8988T (cell line): ENCODE data around the gene MYO7B.

Experiments used
- DNase-seq: peaks from one replicate; pipeline ENCODE4 v3.0.0; 2011

MYO7B gene

DNA sequence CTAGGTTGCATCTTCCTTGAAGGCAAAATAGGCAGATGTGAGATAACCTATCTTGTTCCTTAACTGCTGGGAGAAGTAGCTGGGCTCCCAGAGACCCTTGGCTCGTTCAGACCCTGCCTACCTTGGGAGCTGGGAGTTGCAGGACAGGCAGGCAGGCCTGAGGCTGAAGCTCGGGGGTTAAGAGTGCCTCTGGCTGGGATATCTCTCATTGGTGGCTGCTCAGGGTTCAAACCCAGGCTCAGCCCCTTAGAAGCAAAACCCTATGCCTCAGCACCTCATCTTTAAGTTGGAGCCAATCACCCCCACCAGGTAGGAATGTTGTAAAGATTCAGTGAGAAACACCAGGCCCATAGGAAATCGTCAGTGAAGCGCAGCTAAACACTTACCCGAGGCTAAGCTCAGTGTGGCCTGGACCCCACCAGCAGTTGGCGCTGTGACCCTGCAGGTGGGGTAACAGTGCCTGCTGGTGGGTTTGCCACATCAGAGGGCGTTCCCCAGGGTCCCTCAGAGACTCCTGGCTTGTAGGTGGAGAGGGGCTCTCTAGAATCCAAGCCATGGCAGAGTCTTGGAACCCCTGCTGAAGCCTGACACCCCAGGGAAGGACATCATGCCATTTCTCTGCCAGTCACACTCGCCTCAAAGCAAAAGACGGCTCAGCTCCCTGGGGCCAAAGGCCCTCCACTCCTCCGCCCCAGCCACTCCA, 55.9 kb downstream of the MYO7B start:
- DNase-seq = peak; percentile 92

GRCh38 chr2:127592761-127593227, 57.3 kb downstream of the MYO7B start:
- no peak for DNase-seq

DNA sequence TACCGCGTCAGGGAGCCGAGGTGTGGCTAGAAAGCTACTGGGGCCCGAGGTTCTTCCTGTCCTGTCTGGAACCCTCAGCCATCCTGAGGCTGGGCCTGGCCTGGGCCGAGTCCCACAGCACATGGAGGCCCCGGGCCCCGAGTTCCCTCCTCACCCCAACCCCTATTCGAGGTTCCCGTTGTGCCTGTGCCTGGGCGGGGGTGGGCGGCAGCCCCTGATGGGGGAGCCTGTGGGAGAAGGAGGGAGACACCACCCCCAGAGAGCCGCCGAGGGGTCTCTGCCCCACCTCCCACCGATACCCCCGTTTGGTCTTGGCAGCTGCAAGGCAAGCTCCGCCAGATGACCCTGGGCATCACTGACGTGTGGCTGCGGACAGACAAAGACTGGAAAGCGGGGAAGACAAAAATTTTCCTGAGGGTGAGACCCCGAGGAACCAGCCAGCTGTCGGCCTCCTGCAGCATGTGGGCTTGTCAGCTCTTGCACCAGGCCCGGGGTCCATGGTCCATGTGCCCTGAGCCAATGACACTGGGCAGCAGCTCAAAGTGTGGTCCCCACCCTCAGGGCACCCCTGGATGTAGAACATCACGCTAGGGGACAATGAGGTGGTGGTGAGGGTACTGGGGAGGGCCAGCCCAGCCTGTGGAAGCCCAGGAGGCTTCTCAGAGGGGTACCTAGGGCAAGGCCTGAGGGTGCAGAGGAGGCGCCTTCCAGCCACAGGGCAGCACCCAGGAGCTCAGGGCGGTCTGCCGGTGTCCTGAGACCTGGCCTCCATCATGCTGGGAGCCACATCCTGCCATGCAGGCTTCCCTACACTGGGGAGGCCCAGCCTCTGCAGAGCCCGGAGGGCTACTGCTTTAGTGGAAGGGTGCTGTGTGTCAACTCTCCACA, 58.0 kb downstream of the MYO7B start:
- DNase-seq = no peak

- no peak for DNase-seq
These were observed 58.7 kb downstream of the MYO7B start for GRCh38 chr2:127594116-127594591.

GRCh38 chr2:127596311-127597045, 61.0 kb downstream of the MYO7B start:
- DNase-seq = no peak

GRCh38 chr2:127597046-127597983, 61.8 kb downstream of the MYO7B start:
- DNase-seq = no peak

DNA sequence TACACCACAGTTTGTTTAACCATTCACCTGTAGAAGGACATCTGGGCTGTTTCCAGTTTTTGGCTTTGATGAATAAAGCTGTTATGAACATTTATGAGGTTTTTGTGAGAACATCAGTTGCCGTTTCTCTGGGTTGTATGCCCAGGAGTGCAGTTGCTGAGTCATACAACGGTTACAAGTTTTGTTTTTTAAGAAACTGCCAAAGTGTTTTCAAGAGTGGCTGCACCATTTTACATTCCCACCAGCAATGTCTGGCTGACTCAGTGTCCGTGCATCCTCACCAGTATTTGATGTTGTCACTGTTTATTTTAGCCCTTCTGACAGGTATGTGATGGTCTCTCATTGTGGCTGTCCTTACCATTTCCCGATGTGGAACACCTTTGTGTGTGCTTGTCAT, 62.5 kb downstream of the MYO7B start:
- no peak for DNase-seq

DNA sequence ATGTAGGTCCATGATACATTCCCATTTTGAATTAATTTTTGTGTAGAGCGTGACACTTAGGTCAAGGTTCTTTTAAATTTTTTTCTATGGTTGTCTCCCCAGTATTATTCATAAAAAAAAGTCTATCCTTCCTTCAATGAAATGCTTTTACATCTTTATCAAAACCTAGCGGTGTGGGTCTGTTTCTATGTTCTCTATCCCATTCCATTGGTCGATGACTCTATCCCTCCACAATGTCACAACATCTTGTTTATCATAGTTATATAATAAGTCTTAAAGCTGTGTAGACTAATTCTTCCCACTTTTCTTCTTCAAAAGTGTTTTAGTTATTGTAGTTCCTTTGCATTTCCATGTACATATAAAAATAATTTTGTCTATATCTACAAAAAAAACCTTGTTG, 63.2 kb downstream of the MYO7B start:
- no peak for DNase-seq

GRCh38 chr2:127599211-127599610, 63.7 kb downstream of the MYO7B start:
- DNase-seq = no peak

DNA sequence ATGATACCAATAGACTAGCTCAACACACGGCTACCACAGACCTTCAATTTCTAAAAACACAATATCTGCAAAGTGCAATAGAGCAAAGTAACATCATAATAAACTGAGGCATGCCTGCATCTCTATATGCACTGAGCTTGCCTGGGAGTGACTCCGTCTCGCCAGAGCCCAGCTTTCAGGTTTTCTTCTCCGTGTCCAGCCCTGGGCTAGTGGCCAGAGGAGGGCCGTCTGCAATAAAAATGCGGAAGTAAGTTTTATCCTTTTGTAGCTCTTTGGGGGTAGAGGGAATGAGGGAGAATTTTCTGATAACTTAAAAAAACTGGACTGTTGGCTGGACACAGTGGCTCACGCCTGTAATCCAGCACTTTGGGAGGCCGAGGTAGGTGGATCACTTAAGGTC, 69.5 kb downstream of the MYO7B start:
- no peak for DNase-seq

GRCh38 chr2:127605691-127606263, 70.3 kb downstream of the MYO7B start:
- DNase-seq = no peak

- DNase-seq = no peak
These were observed 71.3 kb downstream of the MYO7B start for GRCh38 chr2:127606625-127607398.

DNA sequence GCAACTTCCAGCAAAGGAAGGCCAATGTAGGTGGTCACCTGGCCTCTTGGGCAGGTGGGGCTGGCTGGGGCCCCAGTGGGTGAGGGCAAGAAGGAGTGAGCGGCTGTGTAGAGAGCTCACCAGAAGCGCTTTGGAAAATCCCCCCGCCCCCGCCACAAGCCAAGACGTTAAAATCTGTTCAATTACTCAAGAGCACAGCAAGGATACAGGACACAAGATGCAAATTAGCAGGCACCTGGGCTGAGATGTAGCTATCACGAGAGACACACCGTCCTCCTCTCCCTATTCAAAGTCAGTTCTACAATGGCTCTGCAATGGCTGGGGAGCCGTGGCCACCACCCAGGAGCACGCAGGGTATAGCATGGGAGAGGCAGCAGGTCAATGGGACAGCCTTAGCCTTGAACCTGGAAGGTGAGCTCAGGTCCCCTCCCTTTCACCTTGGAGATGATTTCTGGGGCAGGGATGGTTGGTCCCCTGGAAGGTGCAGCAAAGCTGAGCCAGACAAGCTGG, 72.0 kb downstream of the MYO7B start:
- DNase-seq = no peak

GRCh38 chr2:127608061-127609030, 72.9 kb downstream of the MYO7B start:
- no peak for DNase-seq

DNA sequence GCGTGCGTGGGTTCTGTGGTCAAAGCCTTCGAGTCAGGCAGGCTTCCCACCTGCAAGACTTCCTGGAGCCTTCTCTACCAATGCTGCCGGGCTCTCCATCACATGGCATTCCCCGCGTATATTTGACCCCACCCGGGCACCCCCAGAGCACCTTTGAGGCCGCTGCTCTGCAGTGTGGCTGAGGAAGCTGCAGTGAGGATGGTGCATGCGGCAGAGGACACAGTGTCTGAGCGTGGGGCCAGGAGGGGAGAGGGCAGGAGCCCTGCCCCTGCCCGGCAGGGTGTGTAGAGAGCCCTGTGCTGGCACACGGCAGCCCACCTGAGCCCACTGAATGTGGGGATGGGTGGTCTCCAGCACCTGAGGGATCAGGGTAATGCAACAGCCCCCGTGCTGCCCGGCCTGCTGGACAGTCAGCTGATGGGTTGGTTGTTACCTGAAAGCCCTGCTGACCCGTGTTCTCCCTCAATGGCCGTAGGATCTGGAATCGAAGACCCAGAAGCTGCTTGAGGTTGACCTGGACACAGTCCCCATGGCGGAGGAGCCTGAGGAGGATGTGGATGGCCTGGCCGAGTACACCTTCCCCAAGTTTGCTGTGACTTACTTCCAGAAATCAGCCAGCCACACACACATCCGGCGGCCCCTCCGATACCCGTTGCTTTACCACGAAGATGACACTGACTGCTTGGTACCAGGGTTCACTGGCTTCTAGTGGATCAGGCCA, 73.7 kb downstream of the MYO7B start:
- no peak for DNase-seq

DNA sequence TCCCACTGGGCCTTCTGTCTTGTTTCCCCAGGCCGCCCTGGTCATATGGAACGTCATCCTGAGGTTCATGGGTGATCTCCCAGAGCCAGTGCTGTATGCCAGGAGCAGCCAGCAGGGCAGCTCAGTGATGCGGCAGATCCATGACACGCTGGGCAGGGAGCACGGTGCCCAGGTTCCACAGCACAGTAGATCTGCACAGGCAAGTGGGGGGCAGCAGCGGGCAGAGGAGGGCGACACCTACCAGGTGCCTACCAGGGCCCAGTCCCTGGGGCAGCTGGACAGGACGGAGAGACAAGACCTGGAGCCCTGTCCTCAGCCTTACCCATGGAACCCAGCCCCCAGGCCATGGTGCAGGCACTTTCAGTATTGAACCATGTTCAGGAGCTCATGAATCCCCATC, 74.3 kb downstream of the MYO7B start:
- no peak for DNase-seq

DNA sequence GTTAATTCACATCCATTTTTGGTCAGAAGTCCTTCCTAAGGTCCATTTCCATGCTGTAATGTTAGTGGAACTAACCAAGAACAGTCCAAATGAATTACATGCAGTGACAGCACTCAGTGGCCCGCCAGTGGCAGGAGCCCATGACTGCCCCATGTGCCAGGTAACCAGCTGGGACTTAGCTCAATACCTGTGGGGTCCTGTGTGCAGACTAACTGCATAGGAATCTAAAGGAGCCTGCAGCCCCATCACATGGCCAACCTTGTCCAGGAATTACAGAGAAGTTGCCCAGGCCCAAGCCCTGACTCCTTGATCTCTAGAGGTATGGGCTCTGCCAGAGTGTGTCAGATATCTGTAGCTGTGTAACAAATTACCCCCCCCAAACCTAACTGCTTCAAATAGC, 75.1 kb downstream of the MYO7B start:
- no peak for DNase-seq

- no peak for DNase-seq
These were observed 75.8 kb downstream of the MYO7B start for GRCh38 chr2:127611076-127611925.
